ENCODE measurements around the gene MLIP.

GRCh38 chr6:54130179-54130578, 18.9 kb downstream of the MLIP start:
- TF ChIP-seq CTCF (IDR thresholded peaks at IDR 0.05) (no peak), POLR2A (IDR thresholded peaks at IDR 0.05) (no peak)

Data from lower leg skin (tissue), 3 donors.